Endothelial cell (in vitro differentiated cells): ENCODE data around the gene HELZ2. TPM values are rescaled to one million over a fixed set of nuclear protein-coding genes. Genes with fewer than 3 reads are reported as not detected.

Experiments
- DNase-seq: peaks from one replicate; pipeline ENCODE4 v3.0.0; 2021; ENCODE audit warnings: low spot score
- H3K27ac Mint-ChIP-seq: one replicate; pipeline ENCODE4 v1.8.0; 2021; ENCODE audit warnings: mixed read lengths, inconsistent platforms; ENCODE audit not compliant: unreplicated experiment
- H3K27me3 Mint-ChIP-seq: one replicate; pipeline ENCODE4 v1.8.0; 2021; ENCODE audit warnings: mild to moderate bottlenecking, moderate library complexity, mixed read lengths, inconsistent platforms; ENCODE audit not compliant: unreplicated experiment
- H3K36me3 Mint-ChIP-seq: one replicate; pipeline ENCODE4 v1.8.0; 2021; ENCODE audit warnings: mild to moderate bottlenecking, low read depth, mixed read lengths, inconsistent platforms; ENCODE audit not compliant: unreplicated experiment
- H3K4me1 Mint-ChIP-seq: one replicate; pipeline ENCODE4 v1.8.0; 2021; ENCODE audit warnings: mild to moderate bottlenecking, mixed read lengths, inconsistent platforms; ENCODE audit not compliant: unreplicated experiment
- H3K4me3 Mint-ChIP-seq: one replicate; pipeline ENCODE4 v1.8.0; 2021; ENCODE audit warnings: mild to moderate bottlenecking, mixed read lengths, inconsistent platforms; ENCODE audit not compliant: unreplicated experiment
- H3K9me3 Mint-ChIP-seq: one replicate; pipeline ENCODE4 v1.8.0; 2021; ENCODE audit warnings: mixed read lengths, inconsistent platforms; ENCODE audit not compliant: unreplicated experiment
- CTCF ChIP-seq: fragments of 200-600 bp; sonication (generic); IDR thresholded peaks from one replicate; pipeline ENCODE4 v1.5.0; 2021; ENCODE audit warnings: antibody characterized with exemption; ENCODE audit not compliant: unreplicated experiment
- total RNA-seq: library from RNA; stranded (reverse); fragmentation: NEBNext Ultra II Directional; extraction: Animal tissue kit (Norgen Biotek cat#: 25700); gene quantifications from one replicate; pipeline ENCODE4 v1.2.1, GENCODE V29; 2021; ENCODE audit not compliant: unreplicated experiment

Gene HELZ2
- total RNA-seq, 1 donor from 2014 or later, result 15.3 TPM

- Mint-ChIP-seq H3K4me3 (no peak overlapping the region), H3K27ac (no peak overlapping the region), H3K27me3 (peaks cover 6% of the 10 kb centered on the region), H3K4me1 (no peaks in the 10 kb centered on the region), H3K36me3 (peaks cover 5% of the 10 kb centered on the region), H3K9me3 (no peaks in the 10 kb centered on the region)
- DNase-seq, result no peak
- TF ChIP-seq CTCF, result no peak
Measured at GRCh38 chr20:63544241-63544957, 29.6 kb downstream of the HELZ2 start.

DNA sequence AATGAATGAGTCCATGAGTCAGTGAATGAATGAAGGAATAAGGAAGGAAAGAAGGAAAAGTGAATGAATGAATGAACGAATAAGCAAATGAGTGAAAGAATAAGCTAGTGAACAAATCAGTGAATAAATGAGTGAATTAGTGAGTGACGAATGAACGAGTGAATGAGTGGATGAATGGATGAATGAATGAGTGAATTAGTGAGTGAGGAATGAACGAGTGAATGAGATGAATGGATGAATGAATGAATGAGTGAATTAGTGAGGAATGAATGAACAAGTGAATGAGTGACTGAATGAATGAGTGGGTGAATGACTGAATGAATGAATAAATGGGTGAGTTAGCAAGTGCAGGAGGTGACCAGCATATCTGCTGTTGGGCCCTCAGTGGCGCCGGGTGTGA is 30.3 kb downstream of the HELZ2 start:
- Mint-ChIP-seq H3K4me1 (no peaks in the 10 kb centered on the region), H3K4me3 (peak overlapping the region; percentile 4), H3K36me3 (peaks cover 5% of the 10 kb centered on the region), H3K27ac (peak overlapping the region; percentile 22), H3K27me3 (peaks cover 3% of the 10 kb centered on the region), H3K9me3 (no peaks in the 10 kb centered on the region)
- DNase-seq, result no peak
- TF ChIP-seq CTCF, result no peak

DNA sequence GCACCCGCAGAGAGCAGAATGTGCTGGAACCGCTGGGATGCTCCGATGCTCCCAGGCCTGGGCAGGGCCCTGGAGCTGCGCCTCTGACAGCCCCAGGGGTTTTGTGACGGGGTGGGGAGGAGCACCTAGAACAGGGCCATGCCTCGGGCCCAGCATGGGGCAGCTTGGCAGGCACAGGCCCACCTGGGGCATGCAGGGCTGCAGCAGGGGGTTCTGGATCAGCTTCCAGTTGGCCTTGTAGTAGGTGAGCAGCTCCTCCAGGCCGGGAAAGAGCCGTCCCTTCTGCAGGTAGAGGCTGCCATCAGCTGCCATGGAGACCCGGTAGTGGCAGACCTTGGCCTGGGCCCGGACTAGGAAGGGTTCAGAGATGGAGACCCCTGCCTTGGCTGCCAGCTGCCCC is 30.9 kb downstream of the HELZ2 start:
- Mint-ChIP-seq H3K9me3 (no peaks in the 10 kb centered on the region), H3K27ac (no peak overlapping the region), H3K36me3 (peaks cover 5% of the 10 kb centered on the region), H3K4me1 (no peaks in the 10 kb centered on the region), H3K4me3 (no peak overlapping the region), H3K27me3 (peaks cover 3% of the 10 kb centered on the region)
- no peak for TF ChIP-seq CTCF
- no peak for DNase-seq

DNA sequence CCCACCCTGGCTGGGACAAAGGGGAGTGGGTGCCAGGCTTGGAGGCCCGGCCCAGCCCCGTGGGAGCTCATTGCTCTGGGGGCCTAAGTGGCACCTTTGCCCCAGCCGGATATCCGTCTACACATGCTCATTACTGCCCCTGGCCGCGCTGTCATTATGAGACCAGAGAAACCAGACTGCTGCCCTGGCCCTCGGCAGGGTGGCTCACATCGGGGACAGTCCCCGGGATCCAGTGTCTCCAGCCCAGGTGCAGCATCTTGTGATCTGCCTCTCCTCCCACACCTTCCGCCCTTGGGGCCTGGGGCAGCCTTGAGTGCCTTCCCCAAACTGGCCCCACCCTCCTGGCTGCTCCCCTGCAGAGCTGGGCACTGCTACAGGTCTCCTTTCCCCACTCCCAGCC is 31.3 kb downstream of the HELZ2 start:
- Mint-ChIP-seq H3K36me3 (peaks cover 5% of the 10 kb centered on the region), H3K9me3 (no peaks in the 10 kb centered on the region), H3K4me1 (no peaks in the 10 kb centered on the region), H3K27ac (no peak overlapping the region), H3K4me3 (no peak overlapping the region), H3K27me3 (peaks cover 3% of the 10 kb centered on the region)
- DNase-seq, result no peak
- no peak for TF ChIP-seq CTCF

GRCh38 chr20:63542031-63542559 is 31.9 kb downstream of the HELZ2 start:
- DNase-seq, result no peak
- H3K27me3 Mint-ChIP-seq, result peaks cover 3% of the 10 kb centered on the region
- TF ChIP-seq CTCF, result no peak
- no peak overlapping the region for H3K27ac Mint-ChIP-seq
- H3K4me3 Mint-ChIP-seq, result no peak overlapping the region
- H3K36me3 Mint-ChIP-seq, result peaks cover 5% of the 10 kb centered on the region
- H3K4me1 Mint-ChIP-seq, result no peaks in the 10 kb centered on the region
- no peaks in the 10 kb centered on the region for H3K9me3 Mint-ChIP-seq
